Fibroblast of skin of right biceps (primary cell): ENCODE measurements around the gene GALNT2.

ENCODE experiments used
- DNase-seq: peaks from one replicate; pipeline ENCODE4 v3.0.0-alpha.2; 2013

Gene GALNT2

DNA sequence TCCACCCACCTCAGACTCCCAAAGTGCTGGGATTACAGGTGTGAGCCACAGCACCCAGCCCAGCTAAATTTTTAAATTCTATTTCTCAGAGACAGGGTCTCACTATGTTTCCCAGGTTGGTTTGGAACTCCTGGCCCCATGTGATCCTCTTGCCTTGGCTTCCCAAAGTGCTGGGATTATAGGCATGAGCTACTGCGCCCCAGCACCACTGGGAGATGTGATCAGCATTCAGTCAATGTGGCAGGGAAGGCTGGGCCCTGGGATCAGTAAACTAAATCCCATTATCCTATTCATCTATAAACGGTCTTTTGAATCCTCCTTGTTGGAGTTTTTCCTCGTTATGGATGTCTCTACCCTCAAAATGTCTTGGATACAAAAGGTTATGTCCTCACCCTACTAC lies 245.6 kb downstream of the GALNT2 start:
- no peak for DNase-seq

DNA sequence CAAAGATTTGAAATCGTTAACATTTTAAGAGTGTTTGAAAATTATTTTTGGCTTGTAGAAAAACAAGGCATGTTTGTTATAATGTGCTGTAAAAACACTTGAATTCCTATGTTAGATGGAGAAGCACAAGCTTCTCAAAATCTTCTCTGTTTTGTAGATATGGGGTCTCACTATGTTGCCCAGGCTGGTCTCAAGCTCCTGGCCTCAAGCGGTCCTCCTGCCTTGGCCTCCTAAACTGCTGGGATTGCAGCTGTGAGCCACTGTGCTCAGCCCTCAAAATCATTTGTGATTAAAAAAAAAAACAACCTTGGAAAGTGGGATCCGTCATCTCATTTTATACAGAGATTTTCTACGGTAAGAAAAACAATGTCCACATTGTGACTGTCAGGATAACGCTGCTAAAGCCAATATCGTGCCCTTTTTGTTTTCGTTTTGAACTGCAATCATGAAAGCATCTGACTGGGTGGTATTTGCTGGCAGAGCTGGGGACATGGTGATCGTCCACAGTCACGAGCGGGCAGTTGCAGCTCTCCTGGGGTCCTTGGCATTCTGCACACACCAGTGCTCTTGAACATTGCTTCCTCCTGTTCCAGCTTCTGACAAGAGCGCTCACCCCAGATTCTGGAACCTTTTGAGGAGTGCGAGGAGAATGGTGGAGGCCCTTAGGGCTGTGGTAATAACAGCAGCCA lies 246.6 kb downstream of the GALNT2 start:
- no peak for DNase-seq

DNA sequence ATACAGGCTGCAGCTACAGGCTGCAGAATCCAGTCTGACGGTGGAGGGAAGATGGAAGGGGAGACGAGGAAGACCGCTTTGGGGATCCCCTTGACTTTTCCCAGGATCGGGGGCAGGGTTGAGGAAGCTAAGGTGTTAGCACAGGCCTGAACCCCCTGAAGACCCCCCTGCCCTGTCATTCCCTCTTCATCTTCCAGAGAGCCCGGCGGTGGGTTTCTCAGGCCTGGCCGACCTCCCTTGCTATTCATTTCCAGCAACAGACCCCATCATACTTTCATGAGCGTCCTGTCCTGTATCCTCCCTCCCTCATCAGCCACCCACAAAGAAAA lies 247.1 kb downstream of the GALNT2 start:
- DNase-seq, result no peak

DNA sequence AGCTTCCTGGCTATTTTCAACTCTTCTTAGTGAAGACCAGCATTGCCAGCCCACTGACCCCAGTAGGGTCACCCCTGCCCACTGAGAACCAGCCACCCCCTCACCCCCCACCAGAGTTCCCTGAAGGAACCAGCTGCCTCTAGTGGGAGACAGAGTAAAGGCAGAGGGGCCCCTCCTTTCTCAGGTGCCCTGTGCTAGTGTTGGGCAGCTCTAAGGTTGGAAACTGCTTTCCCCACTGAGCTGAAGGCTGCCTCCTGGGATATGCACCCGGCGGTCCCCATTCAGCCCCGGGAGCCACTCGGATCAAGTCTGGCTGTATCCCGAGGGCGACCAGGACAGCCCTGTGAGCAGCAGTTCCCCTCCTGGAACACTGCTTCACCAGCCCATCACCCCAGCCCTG lies 248.1 kb downstream of the GALNT2 start:
- DNase-seq, result no peak

DNA sequence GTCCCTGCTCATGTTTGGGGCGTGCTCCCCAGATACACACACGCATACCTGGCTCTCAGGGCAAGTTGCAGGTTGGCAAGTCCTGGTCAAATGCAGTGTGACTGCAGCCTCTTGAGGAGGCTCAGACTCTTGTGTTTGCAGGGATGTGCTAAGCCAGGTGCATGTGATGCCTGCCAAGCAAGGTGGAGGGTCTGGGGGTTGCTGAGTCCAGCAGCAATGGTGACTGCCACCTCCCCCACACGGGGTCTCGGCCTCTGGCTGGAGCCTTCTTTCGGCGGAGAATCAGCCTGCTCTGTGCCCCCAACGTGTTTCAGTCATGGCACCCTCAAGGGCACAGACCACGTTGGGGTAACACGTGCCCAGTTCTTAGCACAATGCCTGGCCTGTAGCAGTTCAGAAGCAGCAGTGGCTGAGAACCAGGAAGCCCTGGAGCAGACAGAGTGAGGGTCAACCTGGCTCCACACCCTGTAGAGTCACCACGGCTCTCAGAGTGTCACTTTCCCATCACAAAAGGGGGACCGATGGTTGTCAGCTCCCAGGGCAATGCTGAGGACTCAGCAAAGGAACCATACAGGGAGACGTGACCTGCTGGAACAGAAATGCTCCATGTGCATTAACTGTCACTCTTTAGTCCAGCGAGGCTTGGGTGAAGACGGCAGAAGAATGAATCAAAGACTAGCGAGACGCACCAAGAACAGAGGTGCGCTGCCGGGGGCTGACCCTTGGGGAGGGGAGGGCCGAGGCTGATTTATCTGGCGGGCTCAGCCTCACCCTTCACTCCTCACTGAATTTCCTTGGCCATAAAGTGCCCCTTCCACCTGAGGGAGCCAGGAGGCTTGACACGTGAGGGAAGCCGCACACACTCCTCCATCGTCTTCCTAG lies 250.1 kb downstream of the GALNT2 start:
- DNase-seq, result no peak

DNA sequence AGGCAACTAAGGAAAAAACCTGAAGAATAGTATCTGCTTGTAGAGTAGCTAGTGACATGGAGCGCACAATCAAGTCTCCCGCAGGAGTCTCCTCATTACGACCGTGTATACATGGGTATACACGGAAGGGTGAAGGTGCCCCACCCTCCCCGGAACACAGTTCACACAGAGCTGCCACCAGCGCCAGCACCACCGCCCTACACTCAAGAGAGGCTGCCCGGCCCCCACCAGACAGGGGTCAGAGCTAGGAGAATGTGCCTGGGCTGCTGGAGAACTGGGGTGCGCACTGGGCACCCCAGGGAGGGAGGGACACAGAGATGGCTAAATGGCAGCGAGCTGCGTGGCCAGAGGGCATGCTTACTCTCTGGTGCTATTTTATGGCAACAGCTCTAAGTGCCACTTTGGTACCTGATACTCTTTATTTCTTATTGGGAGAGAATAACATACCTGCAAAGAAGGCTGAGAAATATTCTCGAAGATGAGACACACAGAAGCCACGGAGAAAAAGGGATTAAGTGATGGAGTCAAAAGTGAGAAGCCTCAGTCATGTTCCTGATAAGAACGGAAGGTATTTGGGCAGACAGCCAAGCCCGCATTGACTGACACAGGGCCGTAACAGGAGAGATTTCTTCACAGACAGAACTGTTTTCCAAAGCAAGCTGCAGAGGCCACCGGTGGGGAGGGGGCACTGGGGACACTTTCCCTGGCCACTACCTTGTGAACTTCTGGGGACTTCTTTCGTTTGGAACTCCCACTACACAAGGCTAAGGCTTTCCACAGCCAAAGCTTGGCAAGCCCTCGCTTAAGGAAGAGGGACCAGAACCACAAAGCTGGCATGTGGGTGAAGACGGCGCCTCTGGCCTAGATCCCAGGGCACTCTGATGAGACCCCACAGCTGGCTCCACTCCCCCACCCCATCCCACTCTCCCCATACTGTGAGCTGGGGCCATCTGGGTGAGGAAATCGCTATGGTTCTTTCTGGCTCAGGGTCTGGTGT lies 251.1 kb downstream of the GALNT2 start:
- DNase-seq, result peak; percentile 16

DNA sequence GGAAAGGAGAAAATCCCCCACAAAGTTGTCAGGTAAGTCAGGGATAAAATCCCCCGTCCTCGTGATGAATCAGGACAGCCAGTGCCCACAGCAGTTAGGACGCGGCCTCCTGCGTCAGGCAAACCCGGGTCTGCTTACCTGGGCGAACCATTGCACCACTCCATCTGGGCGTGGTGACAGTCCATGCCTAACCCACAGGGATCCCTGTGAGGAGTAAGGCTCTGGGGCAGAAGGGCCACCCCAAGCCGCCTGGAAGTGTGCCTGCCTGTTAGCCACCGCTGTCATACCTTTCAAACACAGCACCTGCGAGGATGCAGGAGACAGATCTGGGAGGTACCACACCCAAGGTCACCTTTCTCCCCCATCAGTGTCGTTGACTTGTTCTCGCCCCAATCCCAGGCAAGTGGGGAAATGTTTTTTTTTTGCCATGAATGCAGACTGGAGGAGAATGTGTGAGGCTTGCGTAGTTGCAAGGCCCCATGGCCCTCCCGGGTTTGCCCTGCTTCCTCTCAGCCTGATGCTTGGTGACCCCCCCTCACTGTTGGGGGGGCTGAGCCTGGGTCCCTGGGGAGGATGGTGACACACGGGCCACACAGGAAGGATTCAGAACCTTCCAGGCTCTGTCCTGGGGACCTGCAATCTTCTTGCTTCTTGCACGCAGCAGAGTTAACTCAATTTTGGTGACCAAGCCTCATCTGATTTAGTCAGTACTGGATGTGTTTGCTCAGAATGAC lies 252.1 kb downstream of the GALNT2 start:
- no peak for DNase-seq

DNA sequence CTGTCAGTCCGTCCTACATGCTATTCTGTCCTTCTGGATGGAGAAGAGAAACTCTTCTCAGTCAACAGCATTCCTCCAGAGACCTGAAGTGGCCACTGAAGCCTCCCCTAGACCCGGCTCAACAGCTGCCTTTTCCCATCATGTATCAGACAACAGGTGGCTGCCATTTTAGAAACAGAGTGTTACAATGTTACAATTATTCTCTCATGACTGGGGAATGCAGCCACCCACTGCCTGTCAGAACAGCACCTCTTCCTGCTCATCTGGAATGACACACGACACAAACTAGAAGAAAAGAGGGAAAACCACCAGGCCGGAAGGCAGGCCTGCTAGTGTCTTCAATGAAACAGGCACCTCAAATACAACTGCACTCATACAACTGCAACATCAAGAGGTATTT lies 253.8 kb downstream of the GALNT2 start:
- DNase-seq, result no peak

DNA sequence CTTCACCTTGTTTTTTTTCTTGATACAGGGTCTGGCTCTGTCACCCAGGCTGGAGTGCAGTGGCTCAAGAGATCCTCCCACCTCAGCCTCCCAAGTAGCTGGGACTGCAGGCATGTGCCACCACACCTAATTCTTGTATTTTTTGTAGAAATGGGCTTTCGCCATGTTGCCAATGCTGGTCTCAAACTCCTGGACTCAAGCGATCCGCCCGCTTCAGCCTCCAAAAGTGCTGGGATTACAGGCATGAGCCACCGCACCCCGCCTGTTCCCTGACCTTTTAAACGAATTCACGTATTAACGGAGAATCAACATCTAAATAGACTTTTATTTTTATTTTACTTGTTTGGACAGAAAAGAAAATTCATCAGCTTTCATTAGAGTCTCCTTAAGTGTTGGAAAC lies 254.3 kb downstream of the GALNT2 start:
- DNase-seq, result no peak

DNA sequence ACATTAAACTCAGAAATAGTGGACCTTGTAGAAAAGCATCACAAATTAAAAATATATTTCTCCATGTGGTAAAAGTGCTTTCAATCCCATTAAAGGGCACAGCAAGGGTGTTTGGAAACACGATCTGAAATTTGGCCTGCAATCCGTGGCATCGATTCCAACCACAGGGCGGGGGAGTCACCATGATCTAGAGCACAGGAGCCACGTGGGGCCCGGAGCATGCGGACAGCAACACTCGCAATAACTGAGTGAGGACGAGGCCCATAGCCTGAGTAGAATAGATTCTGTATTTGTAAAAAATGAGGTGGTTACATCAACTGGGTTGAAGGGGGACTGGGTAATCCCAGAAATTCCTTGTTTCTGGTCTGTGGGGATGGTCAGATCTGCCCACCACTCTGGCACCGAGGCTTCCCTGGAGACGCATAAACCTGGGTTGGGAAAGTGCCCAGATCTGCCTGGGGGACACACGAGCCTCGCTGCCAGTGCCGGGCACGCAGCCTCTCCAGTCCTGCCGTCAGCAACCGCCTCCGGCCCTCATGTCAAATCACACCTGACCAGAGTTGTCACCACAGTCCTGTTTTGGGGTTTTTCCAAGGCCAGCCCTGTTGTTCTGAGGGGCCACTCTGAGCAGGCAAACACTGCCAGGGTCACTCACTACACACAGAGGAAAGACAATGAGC lies 254.8 kb downstream of the GALNT2 start:
- DNase-seq, result no peak

DNA sequence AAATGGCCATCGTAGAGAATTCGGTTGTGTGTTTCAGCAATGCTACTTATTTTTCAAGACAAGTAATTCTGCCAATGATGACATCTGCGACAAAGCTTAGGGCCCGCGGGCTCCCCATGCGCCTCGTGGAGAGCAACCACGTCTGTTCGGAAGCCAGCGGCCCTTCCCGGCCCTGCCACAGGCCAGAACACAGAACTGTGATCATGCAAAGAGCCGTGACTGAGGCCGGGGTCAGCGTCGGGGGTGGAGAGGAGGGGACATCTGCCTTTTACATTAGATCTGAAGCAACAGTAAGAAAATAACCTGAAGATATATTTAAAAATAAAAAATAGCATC lies 255.4 kb downstream of the GALNT2 start:
- DNase-seq, result no peak

DNA sequence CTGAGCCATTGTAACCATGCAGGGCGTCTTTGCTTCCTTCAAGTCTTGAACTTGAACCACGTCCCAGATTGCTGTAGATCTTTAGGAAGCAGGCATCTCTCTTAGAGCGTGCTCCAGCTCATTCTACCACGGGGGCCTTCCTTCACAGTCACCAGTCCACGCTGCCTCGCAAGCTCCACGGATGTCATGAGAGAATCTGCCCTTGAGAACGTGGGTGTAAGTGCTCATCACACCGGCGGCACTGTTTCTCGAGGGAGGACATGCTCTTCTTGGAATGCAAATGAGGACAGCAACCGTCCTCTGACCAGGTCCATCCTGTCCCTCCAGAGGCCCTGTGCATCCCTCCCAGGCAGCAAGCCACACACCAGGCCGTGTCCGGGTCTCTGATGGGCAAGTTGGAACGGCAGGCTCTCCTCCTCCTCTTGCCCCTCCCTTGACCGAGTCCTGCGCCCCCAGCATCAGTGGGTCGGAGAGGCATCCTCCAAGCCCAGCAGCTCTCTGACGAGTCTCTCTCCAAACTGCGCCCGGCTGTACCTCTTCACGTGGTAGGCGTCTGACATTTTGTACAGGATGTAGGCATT lies 256.0 kb downstream of the GALNT2 start:
- no peak for DNase-seq

DNA sequence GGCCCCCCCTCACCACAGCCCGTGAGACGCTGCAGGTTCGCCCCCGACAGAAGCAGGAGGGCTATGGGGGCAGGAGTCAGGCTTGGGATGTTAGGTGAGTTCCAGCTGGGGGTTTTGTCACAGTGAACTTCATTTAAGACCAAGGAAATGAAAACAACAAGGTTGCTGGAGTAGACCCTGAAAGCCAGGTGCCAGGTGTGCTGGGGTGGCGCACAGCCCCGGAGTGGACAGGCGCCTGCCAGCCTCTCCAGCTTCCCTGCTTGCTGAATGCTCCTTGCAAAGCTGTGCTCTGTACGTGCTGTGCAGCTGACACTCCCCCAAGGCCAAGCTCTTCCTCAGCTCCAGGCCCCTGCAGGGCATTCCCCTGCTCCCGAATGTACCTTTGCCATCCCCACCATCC lies 256.6 kb downstream of the GALNT2 start:
- no peak for DNase-seq

DNA sequence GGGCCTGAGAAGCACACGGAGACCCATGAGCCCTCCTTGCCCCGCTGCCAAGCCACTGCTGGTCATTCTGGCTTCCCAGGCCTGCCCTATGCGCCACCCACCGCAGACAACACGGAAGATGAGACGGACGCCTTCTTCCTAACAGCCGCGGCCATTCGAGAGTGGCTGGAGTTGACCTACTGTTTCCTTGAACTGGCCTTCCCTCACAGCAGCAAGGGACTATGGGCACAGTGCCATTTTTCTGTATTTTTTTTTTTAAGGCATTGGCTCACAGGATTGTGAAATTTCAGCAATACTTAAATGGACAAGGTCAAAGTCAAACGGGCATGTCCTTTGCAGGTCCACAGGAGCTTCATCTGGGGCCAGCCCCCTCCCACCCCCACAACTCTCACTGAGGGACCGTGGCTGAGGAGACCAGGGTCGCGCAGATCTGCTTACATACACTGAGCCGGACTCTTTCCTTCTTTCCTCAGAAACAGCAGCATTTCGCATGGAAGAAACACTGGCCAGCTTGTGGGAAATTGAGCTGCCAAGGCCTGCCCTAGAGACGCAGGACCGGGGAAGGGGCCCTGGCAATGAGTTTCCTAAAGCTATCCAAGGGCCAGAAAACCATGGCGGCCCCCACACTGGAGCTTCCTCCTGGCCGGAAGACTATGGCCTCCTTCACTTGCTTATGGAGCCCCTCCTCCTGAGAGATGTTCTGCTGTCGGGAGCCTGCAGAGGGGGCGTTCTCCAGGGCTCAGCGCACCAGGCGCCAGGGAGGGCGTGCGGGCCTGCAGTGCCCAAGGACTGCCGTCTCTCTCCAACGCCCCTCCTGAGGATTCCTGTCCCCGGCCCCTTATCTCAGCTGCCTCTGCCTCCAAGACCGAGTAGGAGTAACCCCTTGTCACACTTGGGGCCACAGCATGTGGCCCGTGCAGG lies 260.2 kb downstream of the GALNT2 start:
- DNase-seq, result no peak

DNA sequence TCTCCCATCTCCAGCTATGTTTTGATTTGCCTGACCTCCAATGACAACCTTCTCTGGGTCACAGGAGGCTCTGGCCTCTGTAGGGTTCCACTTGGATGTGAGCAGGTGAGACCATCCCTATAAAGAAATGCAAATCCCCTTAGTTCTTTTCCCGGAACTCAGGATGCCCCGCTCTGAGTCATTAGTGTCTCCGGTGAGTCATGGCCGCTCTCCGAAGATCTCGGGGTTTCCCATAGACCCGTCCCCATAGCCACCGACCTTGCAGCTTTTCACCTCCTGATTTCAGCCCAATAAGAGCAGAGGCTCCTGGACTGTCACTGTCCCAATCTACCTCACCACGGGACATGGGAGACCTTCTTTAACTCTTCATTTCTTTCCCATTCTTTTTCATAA lies 260.9 kb downstream of the GALNT2 start:
- DNase-seq, result peak; percentile 9

DNA sequence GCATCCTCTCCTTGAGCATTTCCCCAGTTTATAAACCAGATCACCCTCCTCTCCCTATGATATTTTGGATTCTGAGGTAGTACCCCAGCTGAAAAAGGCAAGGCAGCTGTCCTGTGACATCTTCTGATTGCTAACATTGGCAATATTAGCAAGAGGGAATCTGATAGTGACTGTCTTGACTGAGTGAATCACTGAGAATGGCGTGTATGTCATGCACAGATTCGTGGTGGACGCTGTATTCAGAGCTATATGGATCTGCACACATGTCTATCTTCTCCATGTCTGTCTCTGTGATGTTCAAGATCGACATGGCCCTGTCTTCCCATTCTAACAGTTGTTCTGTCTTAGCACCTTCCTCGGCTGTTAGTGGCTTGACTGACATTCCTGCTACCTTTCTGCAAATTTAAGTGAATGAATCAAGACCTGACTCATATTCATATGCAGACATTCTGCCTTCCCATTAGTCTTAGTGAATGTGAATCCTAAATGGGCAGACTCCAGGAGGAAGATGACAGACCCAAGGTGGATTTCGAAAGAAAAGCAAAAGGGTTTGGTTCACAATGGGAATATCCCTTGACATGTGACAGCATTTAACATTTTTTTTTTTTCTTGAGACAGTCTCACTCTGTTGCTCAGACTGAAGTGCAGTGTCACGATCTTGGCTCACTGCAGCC lies 261.4 kb downstream of the GALNT2 start:
- peak; percentile 15 for DNase-seq

DNA sequence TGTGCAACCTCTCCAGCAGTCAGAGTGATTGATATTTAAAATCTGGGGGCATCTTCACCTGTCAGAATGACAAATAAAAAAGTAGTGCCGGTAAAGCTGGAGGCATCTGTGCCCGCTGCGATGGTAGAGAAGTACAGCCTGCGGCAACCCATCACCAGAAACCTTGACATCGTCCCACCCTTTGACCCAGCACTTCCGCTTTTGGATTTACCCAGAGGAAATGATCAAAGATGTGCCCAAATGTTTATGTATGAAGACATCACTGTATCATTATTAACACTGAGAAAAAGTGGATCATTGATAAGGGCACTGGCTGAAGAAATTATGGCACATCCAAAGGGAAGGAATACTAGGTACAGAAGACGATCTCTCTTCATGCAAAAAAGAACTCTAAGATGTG lies 263.1 kb downstream of the GALNT2 start:
- DNase-seq, result no peak
